ENCODE data around the gene CERK. TPM values are rescaled to one million over a fixed set of nuclear protein-coding genes. Genes with fewer than 3 reads are reported as not detected.

Gene CERK
- total RNA-seq, 4 donors from 2014 or later = 37.4 to 59.9 (median 57.3) TPM

- Histone ChIP-seq H3K4me3 (no peak overlapping the region), H3K36me3 (no peaks in the 10 kb centered on the region), H3K9me3 (no peaks in the 10 kb centered on the region), H3K27ac (no peak overlapping the region), H3K27me3 (no peaks in the 10 kb centered on the region), H3K4me1 (peaks cover 0 to 5% of the 10 kb centered on the region in 2 donors)
- DNase-seq = no peak
- TF ChIP-seq POLR2A (IDR thresholded peaks at IDR 0.05) (no peak), CTCF (IDR thresholded peaks at IDR 0.05) (no peak)
- intact Hi-C loops (cut with DNase I; ENCODE audit: low total_unique reads) = no loop called here
Observed at GRCh38 chr22:46779651-46780050, 41.6 kb upstream of the CERK start.

GRCh38 chr22:46779023-46779422 is 41.0 kb upstream of the CERK start:
- Histone ChIP-seq H3K27ac (no peak overlapping the region), H3K4me1 (peaks cover 0 to 5% of the 10 kb centered on the region in 2 donors), H3K36me3 (no peaks in the 10 kb centered on the region), H3K4me3 (no peak overlapping the region), H3K9me3 (no peaks in the 10 kb centered on the region), H3K27me3 (no peaks in the 10 kb centered on the region)
- TF ChIP-seq CTCF (IDR thresholded peaks at IDR 0.05) (no peak), POLR2A (IDR thresholded peaks at IDR 0.05) (no peak)
- no peak for DNase-seq
- intact Hi-C loops (cut with DNase I; ENCODE audit: low total_unique reads) = no loop called here

GRCh38 chr22:46777609-46777970 is 39.5 kb upstream of the CERK start:
- no peak for DNase-seq
- H3K4me3 ChIP-seq = no peak overlapping the region
- peaks cover 0 to 5% of the 10 kb centered on the region in 2 donors for H3K4me1 ChIP-seq
- H3K27ac ChIP-seq = no peak overlapping the region
- TF ChIP-seq POLR2A (IDR thresholded peaks at IDR 0.05) (no peak), CTCF (IDR thresholded peaks at IDR 0.05) (no peak)
- no peaks in the 10 kb centered on the region for H3K9me3 ChIP-seq
- H3K27me3 ChIP-seq = no peaks in the 10 kb centered on the region
- intact Hi-C loops (cut with DNase I; ENCODE audit: low total_unique reads) = no loop called here
- H3K36me3 ChIP-seq = no peaks in the 10 kb centered on the region

- peaks cover 0 to 5% of the 10 kb centered on the region in 2 donors for H3K4me1 ChIP-seq
- H3K27me3 ChIP-seq = no peaks in the 10 kb centered on the region
- H3K27ac ChIP-seq = no peak overlapping the region
- no peak overlapping the region for H3K4me3 ChIP-seq
- DNase-seq = no peak
- TF ChIP-seq POLR2A (IDR thresholded peaks at IDR 0.05) (no peak), CTCF (IDR thresholded peaks at IDR 0.05) (no peak)
- intact Hi-C loops (cut with DNase I; ENCODE audit: low total_unique reads) = no loop called here
- H3K36me3 ChIP-seq = no peaks in the 10 kb centered on the region
- H3K9me3 ChIP-seq = no peaks in the 10 kb centered on the region
Observed at GRCh38 chr22:46776876-46777608, 39.0 kb upstream of the CERK start.

- intact Hi-C loops (cut with DNase I; ENCODE audit: low total_unique reads) = no loop called here
- no peak for DNase-seq
- Histone ChIP-seq H3K36me3 (no peaks in the 10 kb centered on the region), H3K4me3 (no peak overlapping the region), H3K9me3 (no peaks in the 10 kb centered on the region), H3K27me3 (no peaks in the 10 kb centered on the region), H3K4me1 (peaks cover 0 to 5% of the 10 kb centered on the region in 2 donors), H3K27ac (no peak overlapping the region)
- TF ChIP-seq CTCF (IDR thresholded peaks at IDR 0.05) = no peak
- no peak for TF ChIP-seq POLR2A (IDR thresholded peaks at IDR 0.05)
Observed at GRCh38 chr22:46775850-46776826, 38.1 kb upstream of the CERK start.
